GM19351 (cell line): ENCODE measurements around the gene DMXL2.
"Not testable (repeated sequence)": the region's sequence is repeated elsewhere in the genome, so short reads cannot be mapped to it uniquely, and the experiment has no call there.

Source experiments
- ATAC-seq: cut with Tn5 transposase; IDR thresholded peaks from one replicate; pipeline ENCODE4 v1.9.1; 2021; ENCODE audit warnings: mild to moderate bottlenecking, moderate library complexity; ENCODE audit not compliant: unreplicated experiment

The DMXL2 gene

GRCh38 chr15:51496246-51496645, 126.3 kb downstream of the DMXL2 start:
- no peak for ATAC-seq

DNA sequence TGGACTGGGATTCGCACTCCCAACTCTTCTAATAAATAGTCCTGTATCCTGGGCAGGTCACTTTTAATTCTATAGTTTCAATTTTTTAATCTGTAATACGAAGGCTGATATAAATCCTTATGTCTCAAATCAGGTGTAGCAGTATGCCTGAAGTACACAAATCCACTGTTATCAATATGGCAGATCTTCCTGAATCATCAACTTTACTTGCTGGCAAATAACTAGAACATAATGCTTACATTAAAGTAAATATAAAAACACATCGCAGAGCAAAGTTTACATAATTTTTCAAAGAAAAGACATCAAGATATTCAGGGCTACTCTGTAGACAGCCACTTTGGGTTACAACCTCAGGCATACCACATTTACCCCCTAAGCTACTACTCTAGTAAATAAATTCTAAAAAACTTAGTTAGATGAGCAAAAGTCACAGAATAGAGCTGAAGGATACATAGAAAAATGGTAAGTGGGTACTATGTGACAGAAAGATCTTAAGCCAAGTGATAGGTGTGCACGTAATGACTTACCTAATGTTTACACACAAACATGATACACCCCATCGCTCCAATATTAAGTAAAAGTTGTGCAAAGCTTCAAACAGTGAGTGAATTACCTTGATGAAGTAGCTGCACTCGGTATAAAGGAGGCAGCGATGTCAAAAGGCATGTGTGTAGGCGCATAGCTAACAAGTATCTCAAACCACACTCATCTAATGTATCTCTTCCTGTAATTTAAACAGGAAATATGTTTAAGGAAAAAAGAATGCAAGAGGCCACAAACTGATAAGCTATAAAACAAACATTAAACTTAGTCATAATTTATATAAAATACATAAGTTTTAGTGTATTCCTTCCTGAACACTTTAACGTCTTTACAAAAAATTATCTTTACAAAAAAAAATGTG, 127.9 kb downstream of the DMXL2 start:
- no peak for ATAC-seq

- ATAC-seq: no peak
Observed at GRCh38 chr15:51493892-51494291, 128.7 kb downstream of the DMXL2 start.

GRCh38 chr15:51492528-51492927, 130.0 kb downstream of the DMXL2 start:
- no peak for ATAC-seq

GRCh38 chr15:51491941-51492340, 130.6 kb downstream of the DMXL2 start:
- ATAC-seq: no peak

- no peak for ATAC-seq
Observed at GRCh38 chr15:51484781-51485180, 137.8 kb downstream of the DMXL2 start.

- no peak for ATAC-seq
Observed at GRCh38 chr15:51483985-51484384, 138.6 kb downstream of the DMXL2 start.

DNA sequence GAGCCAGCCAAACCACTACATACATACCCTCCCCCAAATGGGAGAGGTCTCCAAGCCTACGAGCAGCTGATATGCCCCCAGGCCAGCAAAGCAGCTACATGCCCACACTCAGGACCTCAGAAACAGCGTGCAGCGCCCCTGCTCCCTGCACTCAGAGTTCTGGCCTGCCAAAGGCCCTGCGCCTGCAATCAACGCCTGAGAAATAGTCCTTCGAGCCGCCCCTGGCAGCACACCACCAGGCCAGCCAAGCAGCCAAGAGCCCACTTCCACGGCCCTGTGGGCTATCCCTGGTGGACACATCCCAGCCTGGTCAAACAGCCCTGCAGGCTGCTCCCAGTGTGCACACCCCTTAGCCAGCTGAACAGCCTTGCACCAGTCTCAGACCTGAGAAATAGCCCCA, 139.1 kb downstream of the DMXL2 start:
- ATAC-seq: no peak

DNA sequence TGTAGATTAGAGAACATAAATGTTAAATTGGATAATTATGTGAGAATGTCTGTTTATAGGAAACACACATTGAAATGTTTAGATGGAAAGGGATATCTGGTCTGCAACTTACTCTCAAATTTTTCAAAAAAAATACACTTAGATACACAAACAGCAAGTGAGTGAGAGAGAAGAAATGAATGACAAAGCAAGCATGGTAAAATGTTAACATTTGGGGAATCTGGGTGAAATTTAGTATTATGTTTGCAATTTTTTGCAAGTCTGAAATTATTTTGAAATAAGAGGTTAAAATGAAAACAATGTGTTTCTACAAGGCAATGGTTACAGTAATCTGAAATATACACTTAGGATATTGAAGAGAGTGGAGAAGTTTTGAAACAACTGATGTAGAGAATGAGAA, 146.8 kb downstream of the DMXL2 start:
- ATAC-seq: no peak

- ATAC-seq: no peak
Observed at GRCh38 chr15:51470512-51470911, 152.1 kb downstream of the DMXL2 start.

DNA sequence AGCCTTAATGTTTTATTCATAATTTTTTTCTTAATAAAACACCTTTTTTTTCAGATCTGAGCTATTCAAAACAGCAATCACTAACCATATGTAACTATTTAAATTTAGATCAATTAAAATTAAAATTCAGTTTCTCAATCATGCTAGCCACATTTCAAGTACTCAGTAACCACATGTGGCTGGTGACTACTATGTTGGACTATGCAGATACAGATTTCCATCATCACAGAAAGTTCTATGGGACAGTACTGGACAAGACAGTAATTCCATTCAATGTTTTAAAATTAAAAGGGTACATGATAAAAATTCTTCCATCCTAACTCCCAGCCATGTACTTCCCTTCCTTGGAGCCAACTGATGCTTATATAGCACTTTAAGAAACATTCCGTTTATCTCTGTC, 161.8 kb downstream of the DMXL2 start:
- ATAC-seq: no peak

DNA sequence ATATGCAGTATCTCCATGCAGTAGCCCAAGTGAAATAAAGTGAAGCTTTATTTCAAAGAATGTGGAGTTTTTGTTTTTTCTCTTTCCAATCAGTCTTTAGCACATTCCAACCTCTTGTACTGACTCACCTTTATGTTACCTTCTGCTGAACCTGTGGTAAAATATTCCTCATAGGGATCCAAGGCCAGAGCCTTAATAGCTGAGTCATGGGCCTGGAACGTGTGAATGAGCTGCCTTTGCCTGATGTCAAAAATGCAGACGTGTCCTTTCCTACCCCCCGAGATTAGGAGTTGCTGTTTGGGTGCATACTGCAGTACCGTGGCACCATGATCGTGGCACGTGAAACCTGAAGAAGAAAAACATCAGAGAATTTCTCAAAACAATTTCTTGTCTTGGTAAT, 172.6 kb downstream of the DMXL2 start:
- no peak for ATAC-seq

GRCh38 chr15:51448622-51449399, 173.8 kb downstream of the DMXL2 start:
- no peak for ATAC-seq

GRCh38 chr15:51447855-51448621, 174.5 kb downstream of the DMXL2 start:
- no peak for ATAC-seq

- ATAC-seq: not testable (repeated sequence)
Observed at GRCh38 chr15:51446029-51446744, 176.4 kb downstream of the DMXL2 start.

DNA sequence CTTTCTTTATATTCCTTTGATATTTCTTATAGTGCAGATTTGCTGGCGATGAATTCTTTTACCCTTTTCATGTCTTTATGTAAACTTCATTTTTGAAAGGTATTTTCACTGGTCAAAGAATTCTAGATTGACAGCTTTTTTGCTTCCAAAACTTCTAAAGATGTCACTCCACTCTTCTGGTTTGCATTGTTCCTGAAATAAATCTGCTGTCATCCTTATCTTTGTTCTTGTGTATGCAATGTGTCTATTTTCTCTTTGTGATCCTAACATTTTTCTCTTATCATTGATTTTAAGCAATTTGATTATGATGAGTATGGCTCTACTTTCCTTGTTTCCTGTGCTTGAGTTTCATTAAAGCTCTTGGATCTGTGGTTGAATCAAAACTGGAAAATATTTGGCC, 177.8 kb downstream of the DMXL2 start:
- no peak for ATAC-seq

DNA sequence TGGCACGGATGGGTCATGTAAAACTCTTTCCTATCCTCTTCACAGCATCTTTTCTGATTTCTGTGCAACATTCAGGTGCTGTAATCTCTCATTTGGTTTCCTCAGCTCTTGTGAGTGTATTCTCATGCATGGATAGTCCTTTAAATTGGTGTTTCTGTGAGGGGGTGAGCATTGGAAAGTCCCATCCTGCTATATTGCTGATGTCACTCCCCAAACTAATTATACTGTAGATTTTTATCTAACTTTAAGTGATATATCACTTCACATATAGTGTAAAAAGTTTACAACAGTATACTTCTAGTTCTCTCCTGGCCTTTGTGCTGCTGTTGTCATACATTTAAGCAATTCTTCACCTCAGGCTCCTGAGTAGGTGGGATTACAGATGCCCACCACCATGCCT, 178.5 kb downstream of the DMXL2 start:
- no peak for ATAC-seq

- no peak for ATAC-seq
Observed at GRCh38 chr15:51443282-51443914, 179.2 kb downstream of the DMXL2 start.

GRCh38 chr15:51438526-51438925, 184.0 kb downstream of the DMXL2 start:
- ATAC-seq: no peak

DNA sequence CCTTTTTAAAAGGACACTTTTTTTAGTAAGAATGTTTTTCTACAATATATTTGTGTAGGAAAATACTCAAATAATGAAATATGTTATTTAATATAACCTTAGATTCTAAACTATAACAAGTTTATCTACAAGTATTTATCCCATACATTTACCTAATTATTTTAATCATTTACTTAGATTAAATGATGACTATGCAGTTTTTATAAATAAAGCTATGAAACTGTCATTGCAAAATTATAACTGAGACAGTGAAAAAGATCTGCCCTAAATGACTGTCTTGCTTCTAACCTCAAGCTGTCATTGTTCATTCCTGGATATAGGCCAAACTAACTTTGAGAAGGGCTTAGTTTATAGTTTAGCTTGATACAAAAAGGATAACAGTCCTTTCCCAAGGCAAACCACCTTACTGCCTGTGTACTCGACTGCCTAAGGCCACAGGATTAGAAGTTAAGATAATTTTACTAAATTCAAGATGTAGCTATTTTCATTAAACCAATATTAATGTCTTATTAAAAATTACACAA, 197.0 kb downstream of the DMXL2 start:
- ATAC-seq: no peak
